Smooth muscle cell of the umbilical artery (primary cell): Measurements from ENCODE around the gene CTDNEP1. TPM values are rescaled to one million over a fixed set of nuclear protein-coding genes. Genes with fewer than 3 reads are reported as not detected.

ENCODE experiments used
- total RNA-seq: library from RNA; depleted of rRNA; stranded (reverse); fragments of >200 nt; gene quantifications from 2 replicates; pipeline ENCODE4 v1.2.3, GENCODE V29; 2014

Gene CTDNEP1
- 32.1 and 51.9 TPM in 2 replicates for total RNA-seq

GRCh38 chr17:7251661-7252175 is at the start of gene CTDNEP1:
Gene CTDNEP1, minus strand, starts transcription at chr17:7251734. Its CDS starts 438 bp downstream, at chr17:7251296.

DNA sequence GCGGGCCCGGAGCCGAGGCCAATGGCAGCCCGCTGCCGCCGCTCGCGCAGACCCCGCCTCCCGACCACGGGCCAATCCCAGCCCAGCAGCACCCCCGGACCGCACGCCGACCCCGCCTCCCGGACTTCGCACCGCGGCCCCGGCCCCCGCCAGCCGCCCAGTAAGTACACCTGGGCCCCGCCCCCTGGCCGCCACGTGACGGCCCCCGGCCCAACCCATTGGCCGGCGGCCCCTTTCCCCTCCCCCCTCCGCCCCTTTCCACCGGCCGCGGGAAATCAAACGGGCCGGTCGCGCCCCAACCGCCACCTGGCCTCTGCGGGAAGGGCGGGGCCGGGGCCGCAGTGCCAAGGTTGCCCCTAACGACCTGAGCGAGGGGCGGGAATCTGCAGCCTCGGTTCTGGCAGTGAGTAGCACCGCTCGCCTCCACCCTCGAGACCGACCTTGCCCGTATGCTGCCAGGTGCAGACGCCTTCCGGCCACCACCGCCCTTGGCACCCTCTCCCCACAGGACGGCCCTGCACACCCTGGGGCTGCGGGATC is 43.1 kb upstream of the CTDNEP1 start, which contains the start of gene YBX2:
TSS of gene YBX2 (minus strand) at position 26 of the 540 bp plus-strand sequence. CDS start 139 bp downstream, outside the sequence.

DNA sequence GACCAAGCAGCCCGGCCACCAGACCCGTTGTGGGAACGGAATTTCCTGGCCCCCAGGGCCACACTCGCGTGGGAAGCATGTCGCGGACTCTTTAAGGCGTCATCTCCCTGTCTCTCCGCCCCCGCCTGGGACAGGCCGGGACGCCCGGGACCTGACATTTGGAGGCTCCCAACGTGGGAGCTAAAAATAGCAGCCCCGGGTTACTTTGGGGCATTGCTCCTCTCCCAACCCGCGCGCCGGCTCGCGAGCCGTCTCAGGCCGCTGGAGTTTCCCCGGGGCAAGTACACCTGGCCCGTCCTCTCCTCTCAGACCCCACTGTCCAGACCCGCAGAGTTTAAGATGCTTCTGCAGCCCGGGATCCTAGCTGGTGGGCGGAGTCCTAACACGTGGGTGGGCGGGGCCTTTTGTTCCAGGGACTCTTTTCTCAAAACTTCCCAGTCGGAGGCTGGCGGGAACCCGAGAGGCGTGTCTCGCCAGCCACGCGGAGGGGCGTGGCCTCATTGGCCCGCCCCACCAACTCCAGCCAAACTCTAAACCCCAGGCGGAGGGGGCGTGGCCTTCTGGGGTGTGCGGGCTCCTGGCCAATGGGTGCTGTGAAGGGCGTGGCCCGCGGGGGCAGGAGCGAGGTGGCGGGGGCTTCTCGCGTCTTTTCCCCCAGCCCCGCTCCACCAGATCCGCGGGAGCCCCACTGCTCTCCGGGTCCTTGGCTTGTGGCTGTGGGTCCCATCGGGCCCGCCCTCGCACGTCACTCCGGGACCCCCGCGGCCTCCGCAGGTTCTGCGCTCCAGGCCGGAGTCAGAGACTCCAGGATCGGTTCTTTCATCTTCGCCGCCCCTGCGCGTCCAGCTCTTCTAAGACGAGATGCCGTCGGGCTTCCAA is 29.8 kb upstream of the CTDNEP1 start, which contains the start of gene SLC2A4:
TSS of gene SLC2A4 (plus strand) at position 645 of the 879 bp plus-strand sequence. CDS start at position 862, 217 bp downstream.

GRCh38 chr17:7262192-7262934 is 10.8 kb upstream of the CTDNEP1 start, which contains the start of gene CLDN7:
Gene CLDN7, minus strand, starts transcription at chr17:7262478. Its CDS starts 435 bp downstream, at chr17:7262043.

GRCh38 chr17:7252176-7253043 is 876 bp upstream of the CTDNEP1 start, which contains the start of gene ELP5:
Gene ELP5, plus strand, starts transcription at chr17:7252215. Its CDS starts 336 bp downstream, at chr17:7252551.

DNA sequence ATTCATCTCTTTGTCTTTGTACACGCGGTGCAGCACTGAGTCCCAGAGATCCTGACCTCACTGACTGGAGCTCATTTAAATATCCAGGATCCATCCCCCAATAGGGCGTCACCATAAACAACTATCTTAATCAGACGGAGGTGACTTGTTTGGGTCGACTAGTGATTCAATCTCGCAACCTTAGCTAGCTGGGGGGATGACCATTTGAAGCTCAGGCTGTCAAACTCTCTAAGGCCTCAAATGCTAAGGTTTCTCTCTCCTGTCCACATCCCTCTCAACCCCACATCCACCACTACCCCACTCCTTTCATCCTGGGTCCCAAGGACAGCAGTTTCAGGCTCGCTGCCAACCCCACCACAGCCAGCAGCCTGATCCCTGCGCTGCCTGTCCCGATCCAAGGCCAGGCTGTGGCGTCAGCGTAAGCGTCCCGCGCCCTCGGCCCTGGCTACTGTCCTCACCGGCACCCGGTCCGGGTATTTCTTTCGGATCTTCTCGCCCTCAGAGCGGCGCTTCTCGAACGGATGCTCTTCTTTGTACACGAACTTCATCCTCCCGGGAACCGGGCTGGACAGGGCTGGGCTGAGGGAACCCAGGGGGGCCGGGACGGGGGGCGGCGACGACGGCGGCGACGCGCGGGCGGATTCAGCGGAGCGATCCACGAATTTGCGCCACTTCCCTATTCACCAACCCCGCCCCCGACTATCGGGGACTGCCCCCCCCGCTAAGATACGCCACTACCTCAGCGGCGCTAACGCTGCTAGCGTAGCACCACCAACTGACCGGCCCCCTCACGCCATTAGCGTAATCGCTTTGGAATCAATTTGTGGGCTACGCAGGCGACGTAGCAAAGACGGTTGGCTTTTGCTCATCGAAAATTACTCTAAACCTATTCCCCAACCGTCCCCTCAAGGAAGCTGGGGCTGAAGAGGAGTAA is 9.5 kb downstream of the CTDNEP1 start, which contains the start of gene GABARAP:
TSS of gene GABARAP (minus strand) at position 667 of the 934 bp plus-strand sequence. CDS start at position 548, 119 bp downstream.

DNA sequence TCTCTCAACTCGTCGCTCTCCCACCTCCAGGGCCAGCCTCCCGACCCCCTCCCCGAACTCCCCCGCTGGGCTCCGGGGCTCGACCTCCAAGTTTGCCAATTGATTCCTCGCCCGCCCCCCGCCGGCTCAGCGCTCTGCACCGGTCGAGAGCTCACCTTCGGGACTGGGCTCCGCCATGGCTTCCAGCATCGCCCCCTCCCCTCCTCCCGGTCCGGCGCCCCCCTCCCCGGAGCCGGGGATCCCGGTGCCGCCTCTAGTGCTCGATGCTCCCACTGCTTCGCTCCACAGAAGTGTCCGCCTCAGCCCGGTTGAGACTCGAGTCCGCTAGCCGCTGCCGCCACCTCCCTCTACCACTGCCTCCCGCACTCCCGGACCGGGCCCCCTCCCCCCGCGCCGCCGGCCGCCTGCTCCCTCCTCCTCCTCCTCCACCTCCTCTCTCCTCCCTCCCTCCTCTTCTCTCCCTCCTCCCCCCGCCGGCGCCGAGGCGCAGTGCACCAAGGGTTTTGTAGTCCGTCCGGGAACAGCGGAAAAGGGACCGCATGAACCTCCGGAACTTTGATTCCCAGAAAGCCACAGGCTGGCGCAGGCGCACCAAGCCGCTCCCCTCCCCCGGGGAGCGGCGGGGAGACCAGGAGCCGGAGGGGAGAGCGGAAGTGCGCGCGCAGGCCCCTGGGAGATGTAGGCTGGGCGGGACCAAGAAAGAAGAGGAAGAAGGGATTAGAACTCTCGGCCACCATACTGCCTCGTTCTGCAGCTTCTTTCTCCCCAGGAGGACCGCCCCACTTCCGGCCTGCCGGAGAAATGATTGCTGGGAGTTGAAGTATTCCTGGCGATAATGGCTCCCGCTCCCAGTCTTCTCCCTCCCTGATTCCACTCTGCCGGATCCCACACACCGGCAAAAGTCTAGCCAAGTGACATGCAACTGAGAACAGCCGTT is 12.2 kb downstream of the CTDNEP1 start, which contains the start of gene PHF23:
TSS of gene PHF23 (minus strand) at position 367 of the 937 bp plus-strand sequence. CDS start at position 189, 178 bp downstream.

DNA sequence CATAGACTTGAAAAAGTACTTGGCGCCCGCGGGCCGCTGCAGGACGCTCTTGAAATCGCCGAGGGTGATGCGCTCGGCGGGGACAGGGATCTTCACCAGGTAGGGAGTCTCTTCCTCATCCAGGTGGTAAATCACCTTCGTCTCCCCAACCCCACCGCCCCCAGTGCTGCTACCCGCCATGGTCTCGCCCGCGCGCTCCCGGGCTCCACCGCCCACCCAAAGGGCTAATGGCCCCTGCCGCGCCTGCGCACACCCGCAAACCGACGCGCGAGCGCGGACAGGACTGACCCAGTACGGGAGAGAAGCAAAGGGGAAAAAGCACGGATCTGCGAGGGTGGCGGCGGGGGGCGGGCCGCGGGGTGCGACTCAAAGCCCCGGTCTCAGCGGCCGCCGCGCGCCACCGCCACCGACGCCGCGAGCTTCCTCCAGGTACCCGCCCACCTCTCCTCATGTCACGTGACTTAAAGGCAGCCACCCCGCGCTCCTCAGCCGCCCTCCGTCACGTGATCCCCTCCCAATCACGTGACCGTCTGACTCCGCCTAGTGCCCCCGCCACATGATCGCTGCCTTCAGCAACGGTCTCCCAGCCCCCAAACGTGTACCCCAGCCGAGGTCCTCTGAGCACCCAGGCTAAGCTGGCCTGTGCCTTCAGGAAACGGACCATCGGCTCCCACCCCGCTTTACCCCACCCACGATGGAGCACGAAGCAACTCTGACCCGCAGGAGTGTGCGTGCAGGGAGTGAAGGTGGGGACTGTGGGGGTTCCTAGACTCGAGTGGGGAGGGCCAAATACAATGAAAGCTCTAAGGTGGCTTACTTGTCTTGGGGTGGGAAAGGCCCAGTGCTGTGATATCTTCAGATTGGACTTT is 17.2 kb downstream of the CTDNEP1 start, which contains the start of gene DVL2:
TSS of gene DVL2 (minus strand) at position 435 of the 869 bp plus-strand sequence. CDS start at position 180, 255 bp downstream.

GRCh38 chr17:7219812-7220592 is 31.5 kb downstream of the CTDNEP1 start, which contains the start of the genes ACADVL and DLG4:
Gene ACADVL, plus strand, starts transcription at chr17:7219938. Its CDS starts 47 bp downstream, at chr17:7219985.
Gene DLG4, minus strand, starts transcription at chr17:7219836.

Other genes starting within 250 kb of the CTDNEP1 start
- gene RNASEK, start 239.1 kb downstream of the CTDNEP1 start, total RNA-seq = 32.4 and 46.7 TPM in 2 replicates
- gene BCL6B, start 228.7 kb downstream of the CTDNEP1 start, total RNA-seq = under 0.01 TPM in 1 of 2 replicates, not detected in the other
- gene SLC16A13, start 215.7 kb downstream of the CTDNEP1 start, total RNA-seq = 0.59 and 1.2 TPM in 2 replicates
- 0.30 TPM in 1 of 2 replicates, not detected in the other for gene SLC16A11, start 207.6 kb downstream of the CTDNEP1 start, total RNA-seq
- not detected in 2 replicates for gene CLEC10A, start 171.5 kb downstream of the CTDNEP1 start, total RNA-seq
- gene ASGR2, start 136.9 kb downstream of the CTDNEP1 start, total RNA-seq = not detected in 2 replicates
- 1.1 and 1.2 TPM in 2 replicates for gene ASGR1, start 72.4 kb downstream of the CTDNEP1 start, total RNA-seq
- 28.8 and 39.5 TPM in 2 replicates for gene DLG4, start 31.9 kb downstream of the CTDNEP1 start, total RNA-seq
- 209 and 256 TPM in 2 replicates for gene ACADVL, start 31.8 kb downstream of the CTDNEP1 start, total RNA-seq
- gene DVL2, start 17.2 kb downstream of the CTDNEP1 start, total RNA-seq = 60.4 and 61.2 TPM in 2 replicates
- 33.0 and 41.3 TPM in 2 replicates for gene PHF23, start 12.3 kb downstream of the CTDNEP1 start, total RNA-seq
- gene GABARAP, start 9.3 kb downstream of the CTDNEP1 start, total RNA-seq = 153 and 179 TPM in 2 replicates
- 23.2 and 30.9 TPM in 2 replicates for gene ELP5, start 481 bp upstream of the CTDNEP1 start, total RNA-seq
- 0.60 TPM in 1 of 2 replicates, not detected in the other for gene CLDN7, start 10.7 kb upstream of the CTDNEP1 start, total RNA-seq
- not detected in 2 replicates for gene SLC2A4, start 30.0 kb upstream of the CTDNEP1 start, total RNA-seq
- not detected in 2 replicates for gene YBX2, start 42.9 kb upstream of the CTDNEP1 start, total RNA-seq
- gene EIF5A, start 55.9 kb upstream of the CTDNEP1 start, total RNA-seq = 513 and 520 TPM in 2 replicates
- 24.6 and 29.5 TPM in 2 replicates for gene GPS2, start 63.6 kb upstream of the CTDNEP1 start, total RNA-seq
- gene NEURL4, start 77.6 kb upstream of the CTDNEP1 start, total RNA-seq = 20.8 and 24.0 TPM in 2 replicates
- gene ACAP1, start 84.8 kb upstream of the CTDNEP1 start, total RNA-seq = 0.09 and 4.8 TPM in 2 replicates
- gene KCTD11, start 100.4 kb upstream of the CTDNEP1 start, total RNA-seq = 14.6 and 15.1 TPM in 2 replicates
- gene TMEM95, start 103.4 kb upstream of the CTDNEP1 start, total RNA-seq = not detected in 2 replicates
- gene TNK1, start 129.4 kb upstream of the CTDNEP1 start, total RNA-seq = 0.09 and 1.2 TPM in 2 replicates
- 22.3 and 65.3 TPM in 2 replicates for gene PLSCR3, start 142.8 kb upstream of the CTDNEP1 start, total RNA-seq
- gene TMEM256, start 152.4 kb upstream of the CTDNEP1 start, total RNA-seq = 34.6 and 80.8 TPM in 2 replicates
- 15.1 and 24.1 TPM in 2 replicates for gene NLGN2, start 156.1 kb upstream of the CTDNEP1 start, total RNA-seq
- gene SPEM1, start 168.6 kb upstream of the CTDNEP1 start, total RNA-seq = not detected in 2 replicates
- gene SPEM2, start 173.9 kb upstream of the CTDNEP1 start, total RNA-seq = not detected in 2 replicates
- gene SPEM3, start 177.1 kb upstream of the CTDNEP1 start, total RNA-seq = not detected in 2 replicates
- 1.8 and 3.6 TPM in 2 replicates for gene TMEM102, start 183.7 kb upstream of the CTDNEP1 start, total RNA-seq
- 5.3 and 7.2 TPM in 2 replicates for gene FGF11, start 187.8 kb upstream of the CTDNEP1 start, total RNA-seq
- 3.4 and 6.2 TPM in 2 replicates for gene CHRNB1, start 193.3 kb upstream of the CTDNEP1 start, total RNA-seq
- gene ZBTB4, start 227.9 kb upstream of the CTDNEP1 start, total RNA-seq = 19.6 and 28.2 TPM in 2 replicates
- gene SLC35G6, start 229.7 kb upstream of the CTDNEP1 start, total RNA-seq = not detected in 2 replicates
- gene POLR2A, start 232.6 kb upstream of the CTDNEP1 start, total RNA-seq = 89.1 and 138 TPM in 2 replicates